SK-N-SH (cell line): ENCODE data around the gene HDGFL1.

Experiments
- FOXJ3 ChIP-seq: sonication (generic); formaldehyde crosslinking; IDR thresholded peaks from 2 replicates; pipeline ENCODE4 v1.5.1; 2020; ENCODE audit warnings: mild to moderate bottlenecking, missing genetic modification reagents
- FOXM1 ChIP-seq: IDR thresholded peaks from 2 replicates; pipeline ENCODE4 v1.4.0; 2012; ENCODE audit warnings: low read depth, mild to moderate bottlenecking
- MXI1 ChIP-seq: IDR thresholded peaks from 2 replicates; pipeline ENCODE4 v1.6.1; 2012; ENCODE audit warnings: mild to moderate bottlenecking, low read depth, low read length, improper control_type of control experiment
- POLR2AphosphoS5 ChIP-seq: IDR thresholded peaks from 2 replicates; pipeline ENCODE4 v1.6.1; 2012; ENCODE audit warnings: low read depth, low read length
- TF ChIP-seq, protein P1 (sequence below): fragments of 150-350 bp; IDR thresholded peaks from 2 replicates; pipeline ENCODE4 v1.6.1; 2017; ENCODE audit warnings: antibody characterized with exemption, low read length, low read depth, borderline replicate concordance
- TF ChIP-seq, protein P2 (sequence below): IDR thresholded peaks from 2 replicates; pipeline ENCODE4 v1.4.0; 2012; ENCODE audit warnings: low read depth
- TF ChIP-seq, protein P3 (sequence below): fragments of 200-600 bp; sonication (generic); IDR thresholded peaks from 2 replicates; pipeline ENCODE4 v1.6.1; 2017; ENCODE audit warnings: antibody characterized with exemption, mild to moderate bottlenecking, moderate library complexity
- TF ChIP-seq, protein P4 (sequence below): IDR thresholded peaks from 2 replicates; pipeline ENCODE4 v1.6.1; 2012; ENCODE audit warnings: mild to moderate bottlenecking, low read depth, low read length, moderate library complexity

DNA sequence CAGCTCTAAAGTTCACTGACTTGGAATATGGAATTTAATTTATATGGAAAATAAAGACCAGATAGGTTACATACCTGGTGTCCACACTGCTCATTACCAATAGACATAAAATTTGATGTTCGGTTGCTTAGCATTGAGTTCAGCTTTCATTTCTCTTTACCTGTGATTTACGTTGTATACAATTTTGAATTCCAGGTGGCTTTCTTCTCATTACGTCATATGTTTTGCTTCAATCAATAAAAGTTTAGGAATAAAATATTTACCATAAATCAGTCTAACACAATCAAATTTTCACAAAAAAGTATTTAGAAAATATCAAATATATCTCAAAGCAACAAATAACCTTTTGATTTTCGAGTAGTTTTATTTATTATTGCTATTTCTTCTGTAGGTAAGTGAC is 40.8 kb downstream of the HDGFL1 start:
- TF ChIP-seq MXI1 (no peak), FOXJ3 (no peak), POLR2AphosphoS5 (no peak), FOXM1 (no peak)
- TF ChIP-seq, protein P1, sequence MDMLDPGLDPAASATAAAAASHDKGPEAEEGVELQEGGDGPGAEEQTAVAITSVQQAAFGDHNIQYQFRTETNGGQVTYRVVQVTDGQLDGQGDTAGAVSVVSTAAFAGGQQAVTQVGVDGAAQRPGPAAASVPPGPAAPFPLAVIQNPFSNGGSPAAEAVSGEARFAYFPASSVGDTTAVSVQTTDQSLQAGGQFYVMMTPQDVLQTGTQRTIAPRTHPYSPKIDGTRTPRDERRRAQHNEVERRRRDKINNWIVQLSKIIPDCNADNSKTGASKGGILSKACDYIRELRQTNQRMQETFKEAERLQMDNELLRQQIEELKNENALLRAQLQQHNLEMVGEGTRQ: no peak
- TF ChIP-seq, protein P2, sequence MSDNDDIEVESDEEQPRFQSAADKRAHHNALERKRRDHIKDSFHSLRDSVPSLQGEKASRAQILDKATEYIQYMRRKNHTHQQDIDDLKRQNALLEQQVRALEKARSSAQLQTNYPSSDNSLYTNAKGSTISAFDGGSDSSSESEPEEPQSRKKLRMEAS: no peak
- TF ChIP-seq, protein P3, sequence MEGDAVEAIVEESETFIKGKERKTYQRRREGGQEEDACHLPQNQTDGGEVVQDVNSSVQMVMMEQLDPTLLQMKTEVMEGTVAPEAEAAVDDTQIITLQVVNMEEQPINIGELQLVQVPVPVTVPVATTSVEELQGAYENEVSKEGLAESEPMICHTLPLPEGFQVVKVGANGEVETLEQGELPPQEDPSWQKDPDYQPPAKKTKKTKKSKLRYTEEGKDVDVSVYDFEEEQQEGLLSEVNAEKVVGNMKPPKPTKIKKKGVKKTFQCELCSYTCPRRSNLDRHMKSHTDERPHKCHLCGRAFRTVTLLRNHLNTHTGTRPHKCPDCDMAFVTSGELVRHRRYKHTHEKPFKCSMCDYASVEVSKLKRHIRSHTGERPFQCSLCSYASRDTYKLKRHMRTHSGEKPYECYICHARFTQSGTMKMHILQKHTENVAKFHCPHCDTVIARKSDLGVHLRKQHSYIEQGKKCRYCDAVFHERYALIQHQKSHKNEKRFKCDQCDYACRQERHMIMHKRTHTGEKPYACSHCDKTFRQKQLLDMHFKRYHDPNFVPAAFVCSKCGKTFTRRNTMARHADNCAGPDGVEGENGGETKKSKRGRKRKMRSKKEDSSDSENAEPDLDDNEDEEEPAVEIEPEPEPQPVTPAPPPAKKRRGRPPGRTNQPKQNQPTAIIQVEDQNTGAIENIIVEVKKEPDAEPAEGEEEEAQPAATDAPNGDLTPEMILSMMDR: no peak
- TF ChIP-seq, protein P4, sequence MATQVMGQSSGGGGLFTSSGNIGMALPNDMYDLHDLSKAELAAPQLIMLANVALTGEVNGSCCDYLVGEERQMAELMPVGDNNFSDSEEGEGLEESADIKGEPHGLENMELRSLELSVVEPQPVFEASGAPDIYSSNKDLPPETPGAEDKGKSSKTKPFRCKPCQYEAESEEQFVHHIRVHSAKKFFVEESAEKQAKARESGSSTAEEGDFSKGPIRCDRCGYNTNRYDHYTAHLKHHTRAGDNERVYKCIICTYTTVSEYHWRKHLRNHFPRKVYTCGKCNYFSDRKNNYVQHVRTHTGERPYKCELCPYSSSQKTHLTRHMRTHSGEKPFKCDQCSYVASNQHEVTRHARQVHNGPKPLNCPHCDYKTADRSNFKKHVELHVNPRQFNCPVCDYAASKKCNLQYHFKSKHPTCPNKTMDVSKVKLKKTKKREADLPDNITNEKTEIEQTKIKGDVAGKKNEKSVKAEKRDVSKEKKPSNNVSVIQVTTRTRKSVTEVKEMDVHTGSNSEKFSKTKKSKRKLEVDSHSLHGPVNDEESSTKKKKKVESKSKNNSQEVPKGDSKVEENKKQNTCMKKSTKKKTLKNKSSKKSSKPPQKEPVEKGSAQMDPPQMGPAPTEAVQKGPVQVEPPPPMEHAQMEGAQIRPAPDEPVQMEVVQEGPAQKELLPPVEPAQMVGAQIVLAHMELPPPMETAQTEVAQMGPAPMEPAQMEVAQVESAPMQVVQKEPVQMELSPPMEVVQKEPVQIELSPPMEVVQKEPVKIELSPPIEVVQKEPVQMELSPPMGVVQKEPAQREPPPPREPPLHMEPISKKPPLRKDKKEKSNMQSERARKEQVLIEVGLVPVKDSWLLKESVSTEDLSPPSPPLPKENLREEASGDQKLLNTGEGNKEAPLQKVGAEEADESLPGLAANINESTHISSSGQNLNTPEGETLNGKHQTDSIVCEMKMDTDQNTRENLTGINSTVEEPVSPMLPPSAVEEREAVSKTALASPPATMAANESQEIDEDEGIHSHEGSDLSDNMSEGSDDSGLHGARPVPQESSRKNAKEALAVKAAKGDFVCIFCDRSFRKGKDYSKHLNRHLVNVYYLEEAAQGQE: no peak
